Smooth muscle cell (in vitro differentiated cells): ENCODE measurements around the gene ECE2. TPM values are rescaled to one million over a fixed set of nuclear protein-coding genes. Genes with fewer than 3 reads are reported as not detected.

ENCODE experiments used
- DNase-seq: peaks from one replicate; lab custom pipeline; 2025; ENCODE audit not compliant: unreplicated experiment; lab: John Stamatoyannopoulos, UW
- H2AFZ ChIP-seq: fragments of 200-600 bp; sonication (generic); 2 replicates; pipeline ENCODE4 v1.6.0; 2016; ENCODE audit warnings: antibody characterized with exemption, low read depth, mild to moderate bottlenecking
- H3F3A ChIP-seq: fragments of 200-600 bp; sonication (generic); 2 replicates; pipeline ENCODE4 v1.6.0; 2017; ENCODE audit warnings: antibody characterized with exemption, low read depth
- H3K27ac ChIP-seq: fragments of 200-600 bp; sonication (generic); 2 replicates; pipeline ENCODE4 v1.5.1; 2016; ENCODE audit warnings: low read depth, mild to moderate bottlenecking
- H3K27me3 ChIP-seq: fragments of 200-600 bp; sonication (generic); 2 replicates; pipeline ENCODE4 v1.6.1; 2016; ENCODE audit warnings: low read depth, mild to moderate bottlenecking
- H3K36me3 ChIP-seq: fragments of 200-600 bp; sonication (generic); 2 replicates; pipeline ENCODE4 v1.5.1; 2016; ENCODE audit warnings: low read depth
- H3K4me1 ChIP-seq: fragments of 200-600 bp; sonication (generic); 2 replicates; pipeline ENCODE4 v1.5.1; 2016; ENCODE audit warnings: low read depth
- H3K4me2 ChIP-seq: fragments of 200-600 bp; sonication (generic); 2 replicates; pipeline ENCODE4 v1.6.0; 2016; ENCODE audit warnings: mild to moderate bottlenecking
- H3K4me3 ChIP-seq: fragments of 200-600 bp; sonication (generic); 2 replicates; pipeline ENCODE4 v1.5.1; 2016; ENCODE audit warnings: mild to moderate bottlenecking
- H3K79me2 ChIP-seq: fragments of 200-600 bp; sonication (generic); 2 replicates; pipeline ENCODE4 v1.6.0; 2016; ENCODE audit warnings: low read depth, mild to moderate bottlenecking
- H3K9ac ChIP-seq: fragments of 200-600 bp; sonication (generic); 2 replicates; pipeline ENCODE4 v1.6.0; 2016; ENCODE audit warnings: low read depth
- H3K9me3 ChIP-seq: fragments of 200-600 bp; sonication (generic); replicated peaks from 2 replicates; pipeline ENCODE4 v1.5.1; 2016; ENCODE audit warnings: low read depth
- H4K20me1 ChIP-seq: fragments of 200-600 bp; sonication (generic); 2 replicates; pipeline ENCODE4 v1.6.0; 2016; ENCODE audit warnings: low read depth
- WGBS: methylation state at CpG from one replicate; pipeline ENCODE4 v1.1.7; 2016; ENCODE audit warnings: low lambda C conversion rate; 5-methylcytosine and 5-hydroxymethylcytosine counted together
- polyA plus RNA-seq: library from polyadenylated mRNA; unstranded; fragments of >200 nt; fragmentation: Nextera tagmentation; extraction: Ambion mirVana; gene quantifications from 2 replicates; pipeline ENCODE4 v1.2.1, GENCODE V29; 2016
- total RNA-seq: library from RNA; depleted of rRNA; stranded (reverse); fragments of >200 nt; gene quantifications from 2 replicates; pipeline ENCODE4 v1.2.3, GENCODE V29; 2014
- TF ChIP-seq, protein P1 (sequence below): fragments of 200-600 bp; sonication (generic); IDR thresholded peaks from 2 replicates; pipeline ENCODE4 v1.5.1; 2017; ENCODE audit warnings: borderline replicate concordance, mild to moderate bottlenecking, antibody characterized with exemption; ENCODE audit not compliant: insufficient read depth, poor library complexity, severe bottlenecking

The ECE2 gene
- total and polyA plus RNA-seq, 2 experiments from 2014 or later, result not detected

DNA sequence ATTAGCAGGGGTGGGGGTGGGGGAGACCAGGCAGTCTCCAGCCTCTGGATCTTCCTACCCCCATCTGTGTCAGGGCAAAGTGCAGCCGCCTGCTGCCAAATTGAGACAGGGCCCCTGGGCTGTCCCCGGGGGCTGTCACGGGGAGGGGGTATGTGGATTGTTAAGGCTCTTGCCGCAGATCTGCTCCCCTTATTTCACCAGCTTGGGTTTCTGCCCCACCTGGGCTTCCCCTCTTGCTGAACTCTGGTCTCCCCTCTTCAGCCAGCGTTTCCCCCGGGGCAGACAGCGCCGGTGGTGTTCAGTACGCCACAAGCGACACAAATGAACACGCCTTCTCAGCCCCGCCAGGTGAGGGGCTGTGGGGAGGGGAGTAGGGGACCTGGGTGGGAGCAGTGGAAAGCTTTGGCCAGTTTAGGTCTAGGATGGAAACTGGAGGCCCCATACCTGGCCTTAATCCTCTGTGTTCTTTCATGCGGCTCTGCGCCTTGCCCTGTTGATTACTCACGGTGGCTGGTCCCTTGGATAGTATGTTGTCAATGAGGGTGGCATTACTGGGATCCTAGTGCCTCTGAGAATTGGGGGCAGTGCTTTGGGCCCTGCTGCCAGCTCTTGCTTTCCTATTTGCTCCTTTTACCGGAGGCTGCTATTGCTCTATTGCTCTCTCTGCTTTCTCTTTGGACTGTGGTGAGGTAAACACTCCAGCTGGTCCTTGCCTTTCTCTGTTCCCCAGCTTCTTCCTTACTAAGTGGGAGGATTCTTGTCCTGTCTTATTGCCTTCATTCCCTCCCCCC is 40.2 kb downstream of the ECE2 start:
- peaks cover 61% of the 10 kb centered on the region for H4K20me1 ChIP-seq
- peak overlapping the region; percentile 95 for H3K27ac ChIP-seq
- no peaks in the 10 kb centered on the region for H3K36me3 ChIP-seq
- peaks cover 22% of the 10 kb centered on the region for H3K4me1 ChIP-seq
- peak overlapping the region; percentile 96 for H3K4me3 ChIP-seq
- H3K4me2 ChIP-seq, result peak overlapping the region; percentile 96
- no peak for DNase-seq
- 39% methylated on average over 16 of the region's 16 CpGs for WGBS
- no peaks in the 10 kb centered on the region for H3K9me3 ChIP-seq
- no peaks in the 10 kb centered on the region for H3K27me3 ChIP-seq
- no peak overlapping the region for H2AFZ ChIP-seq
- H3K9ac ChIP-seq, result peak overlapping the region; percentile 97
- H3K79me2 ChIP-seq, result peaks cover 60% of the 10 kb centered on the region
- TF ChIP-seq, protein P1, sequence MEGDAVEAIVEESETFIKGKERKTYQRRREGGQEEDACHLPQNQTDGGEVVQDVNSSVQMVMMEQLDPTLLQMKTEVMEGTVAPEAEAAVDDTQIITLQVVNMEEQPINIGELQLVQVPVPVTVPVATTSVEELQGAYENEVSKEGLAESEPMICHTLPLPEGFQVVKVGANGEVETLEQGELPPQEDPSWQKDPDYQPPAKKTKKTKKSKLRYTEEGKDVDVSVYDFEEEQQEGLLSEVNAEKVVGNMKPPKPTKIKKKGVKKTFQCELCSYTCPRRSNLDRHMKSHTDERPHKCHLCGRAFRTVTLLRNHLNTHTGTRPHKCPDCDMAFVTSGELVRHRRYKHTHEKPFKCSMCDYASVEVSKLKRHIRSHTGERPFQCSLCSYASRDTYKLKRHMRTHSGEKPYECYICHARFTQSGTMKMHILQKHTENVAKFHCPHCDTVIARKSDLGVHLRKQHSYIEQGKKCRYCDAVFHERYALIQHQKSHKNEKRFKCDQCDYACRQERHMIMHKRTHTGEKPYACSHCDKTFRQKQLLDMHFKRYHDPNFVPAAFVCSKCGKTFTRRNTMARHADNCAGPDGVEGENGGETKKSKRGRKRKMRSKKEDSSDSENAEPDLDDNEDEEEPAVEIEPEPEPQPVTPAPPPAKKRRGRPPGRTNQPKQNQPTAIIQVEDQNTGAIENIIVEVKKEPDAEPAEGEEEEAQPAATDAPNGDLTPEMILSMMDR, result no peak
- H3F3A ChIP-seq, result peaks cover 22% of the 10 kb centered on the region

GRCh38 chr3:184316792-184317191 is 41.0 kb downstream of the ECE2 start:
- DNase-seq, result no peak
- WGBS, result 87% methylated on average over 7 of the region's 7 CpGs
- Histone ChIP-seq H3K27me3 (no peaks in the 10 kb centered on the region), H3K4me3 (peak overlapping the region; percentile 96), H3K4me2 (peak overlapping the region; percentile 96), H4K20me1 (peaks cover 68% of the 10 kb centered on the region), H3K9ac (peak overlapping the region; percentile 97), H3K27ac (peak overlapping the region; percentile 95), H3F3A (peaks cover 22% of the 10 kb centered on the region), H3K4me1 (peaks cover 22% of the 10 kb centered on the region), H3K9me3 (no peaks in the 10 kb centered on the region), H2AFZ (no peak overlapping the region), H3K36me3 (no peaks in the 10 kb centered on the region), H3K79me2 (peaks cover 67% of the 10 kb centered on the region)
- TF ChIP-seq, protein P1, result no peak

- Histone ChIP-seq H3K27me3 (no peaks in the 10 kb centered on the region), H3K79me2 (peaks cover 71% of the 10 kb centered on the region), H3F3A (peaks cover 22% of the 10 kb centered on the region), H3K36me3 (no peaks in the 10 kb centered on the region), H2AFZ (no peak overlapping the region), H3K4me1 (peaks cover 22% of the 10 kb centered on the region), H3K4me2 (peak overlapping the region; percentile 96), H3K9me3 (no peaks in the 10 kb centered on the region), H3K27ac (peak overlapping the region; percentile 95), H4K20me1 (peaks cover 72% of the 10 kb centered on the region), H3K4me3 (peak overlapping the region; percentile 96), H3K9ac (no peak overlapping the region)
- 95% methylated on average over 5 of the region's 5 CpGs for WGBS
- TF ChIP-seq, protein P1, result no peak
- DNase-seq, result no peak
Measured at GRCh38 chr3:184317201-184317600, 41.4 kb downstream of the ECE2 start.

DNA sequence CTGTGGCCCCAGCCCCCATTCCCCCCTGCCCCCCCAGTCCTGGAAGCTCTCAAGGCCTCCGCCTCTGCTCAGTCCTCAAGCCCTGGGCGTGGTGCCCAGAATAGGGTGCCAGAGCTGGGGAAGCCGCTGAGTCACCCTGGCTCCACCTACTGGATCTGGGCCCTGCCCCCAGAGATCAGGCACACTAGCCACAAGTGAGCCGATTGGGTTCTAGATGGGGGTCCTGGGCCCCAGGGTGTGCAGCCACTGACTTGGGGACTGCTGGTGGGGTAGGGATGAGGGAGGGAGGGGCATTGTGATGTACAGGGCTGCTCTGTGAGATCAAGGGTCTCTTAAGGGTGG is 44.3 kb downstream of the ECE2 start:
- peaks cover 18% of the 10 kb centered on the region for H3K36me3 ChIP-seq
- peaks cover 22% of the 10 kb centered on the region for H3K4me1 ChIP-seq
- WGBS, result 4% methylated on average over 4 of the region's 4 CpGs
- peak overlapping the region; percentile 80 for H3K4me2 ChIP-seq
- H2AFZ ChIP-seq, result no peak overlapping the region
- peak overlapping the region; percentile 47 for H3K9ac ChIP-seq
- H3K9me3 ChIP-seq, result no peaks in the 10 kb centered on the region
- DNase-seq, result peak; percentile 63
- peak overlapping the region; percentile 95 for H3K27ac ChIP-seq
- H3K27me3 ChIP-seq, result no peaks in the 10 kb centered on the region
- H4K20me1 ChIP-seq, result peaks cover 100% of the 10 kb centered on the region
- peaks cover 22% of the 10 kb centered on the region for H3F3A ChIP-seq
- H3K79me2 ChIP-seq, result peaks cover 91% of the 10 kb centered on the region
- H3K4me3 ChIP-seq, result no peak overlapping the region
- TF ChIP-seq, protein P1, result no peak
